Keratinocyte (primary cell): Measurements from ENCODE around the gene RAB43.

ENCODE experiments used
- EZH2 ChIP-seq: IDR thresholded peaks from one replicate; pipeline ENCODE4 v1.6.1; 2012; ENCODE audit warnings: inconsistent platforms, mild to moderate bottlenecking, low read length, moderate library complexity
- TF ChIP-seq, protein P1 (sequence below), 3 experiments: IDR thresholded peaks in 1 of 3; conservative IDR thresholded peaks in 1 of 3; optimal IDR thresholded peaks in 1 of 3; 2 replicates in 2 of 3; 3 replicates in 1 of 3; pipeline versions ENCODE3 to v1.5.1; 2011; ENCODE audit warnings: low read length in 3 of 3, mild to moderate bottlenecking in 3 of 3, moderate library complexity in 2 of 3, control low read depth in 1 of 3, inconsistent platforms in 1 of 3; ENCODE audit not compliant: insufficient read depth in 2 of 3; ENCODE audit errors: extremely low read depth in 1 of 3

DNA sequence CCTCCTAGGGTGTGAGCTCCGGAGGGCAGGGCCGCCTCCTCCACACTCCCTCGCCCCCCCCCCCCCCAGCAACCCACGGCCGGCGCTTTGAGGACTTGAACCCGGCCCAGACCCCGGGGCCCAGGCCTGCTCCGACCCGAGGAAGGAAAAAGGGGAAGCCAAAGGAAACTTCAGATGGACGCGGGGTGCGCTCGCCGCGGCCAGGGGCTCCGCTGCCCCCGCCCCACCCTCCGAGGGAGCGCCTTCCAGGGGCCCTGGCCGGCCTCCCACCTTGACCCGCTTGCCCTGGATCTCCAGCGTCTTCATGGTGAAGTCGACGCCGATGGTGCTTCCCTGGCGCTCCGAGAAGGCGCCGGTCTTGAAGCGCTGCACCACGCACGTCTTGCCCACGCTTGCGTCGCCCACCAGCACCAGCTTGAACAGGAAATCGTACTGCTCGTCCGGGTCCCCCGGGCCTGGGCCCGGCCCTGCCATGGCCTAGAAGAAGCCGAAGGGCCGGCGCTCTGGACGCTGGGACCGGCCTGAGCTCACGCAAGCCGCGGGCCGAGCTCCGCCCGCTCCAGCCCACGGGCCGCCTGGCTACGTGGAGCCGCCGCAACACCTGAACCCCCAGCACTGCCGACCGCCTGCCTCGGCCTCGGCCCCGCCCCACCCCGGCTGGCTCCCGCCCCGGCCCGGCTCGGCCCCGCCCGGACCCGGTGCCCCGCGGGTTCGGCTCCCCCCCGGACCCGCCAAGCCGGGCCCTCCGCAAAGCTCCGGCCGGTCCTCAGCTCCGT, 400 bp downstream of the RAB43 start:
- TF ChIP-seq, protein P1, sequence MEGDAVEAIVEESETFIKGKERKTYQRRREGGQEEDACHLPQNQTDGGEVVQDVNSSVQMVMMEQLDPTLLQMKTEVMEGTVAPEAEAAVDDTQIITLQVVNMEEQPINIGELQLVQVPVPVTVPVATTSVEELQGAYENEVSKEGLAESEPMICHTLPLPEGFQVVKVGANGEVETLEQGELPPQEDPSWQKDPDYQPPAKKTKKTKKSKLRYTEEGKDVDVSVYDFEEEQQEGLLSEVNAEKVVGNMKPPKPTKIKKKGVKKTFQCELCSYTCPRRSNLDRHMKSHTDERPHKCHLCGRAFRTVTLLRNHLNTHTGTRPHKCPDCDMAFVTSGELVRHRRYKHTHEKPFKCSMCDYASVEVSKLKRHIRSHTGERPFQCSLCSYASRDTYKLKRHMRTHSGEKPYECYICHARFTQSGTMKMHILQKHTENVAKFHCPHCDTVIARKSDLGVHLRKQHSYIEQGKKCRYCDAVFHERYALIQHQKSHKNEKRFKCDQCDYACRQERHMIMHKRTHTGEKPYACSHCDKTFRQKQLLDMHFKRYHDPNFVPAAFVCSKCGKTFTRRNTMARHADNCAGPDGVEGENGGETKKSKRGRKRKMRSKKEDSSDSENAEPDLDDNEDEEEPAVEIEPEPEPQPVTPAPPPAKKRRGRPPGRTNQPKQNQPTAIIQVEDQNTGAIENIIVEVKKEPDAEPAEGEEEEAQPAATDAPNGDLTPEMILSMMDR (optimal IDR thresholded peaks at IDR 0.05 in 1 of 3, IDR thresholded peaks at IDR 0.05 in 1 of 3, conservative IDR thresholded peaks at IDR 0.05 in 1 of 3; ENCODE audit: extremely low read depth in 1 of 3, insufficient read depth in 2 of 3, low read length in 3 of 3): no peak
- TF ChIP-seq EZH2: no peak
